Measurements from ENCODE around the gene C1orf232. TPM values are rescaled to one million over a fixed set of nuclear protein-coding genes. Genes with fewer than 3 reads are reported as not detected.

Gene C1orf232
- total RNA-seq, 1 donor from 2014 or later = not detected

DNA sequence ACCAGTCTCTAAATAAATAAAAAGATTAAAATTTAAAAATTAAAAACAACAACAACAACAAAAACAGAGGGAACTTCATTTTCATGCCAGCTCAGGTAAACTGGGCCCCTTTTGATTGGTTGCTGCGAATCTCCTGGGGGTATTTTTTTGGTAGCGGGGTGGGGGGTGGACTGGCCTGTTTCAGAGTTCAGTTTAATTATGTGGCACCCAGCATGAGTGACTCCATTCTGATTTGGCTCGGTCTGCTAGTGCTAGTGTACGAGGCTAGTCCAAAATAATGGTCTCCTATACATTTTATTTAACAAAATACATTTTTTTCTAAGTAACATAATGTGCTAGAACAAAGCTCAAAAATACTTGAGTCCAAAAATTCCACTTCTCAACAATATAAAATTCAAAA, 39.0 kb downstream of the C1orf232 start:
- H4K20me1 ChIP-seq (ENCODE audit: low read depth) = no peaks in the 10 kb centered on the region
- TF ChIP-seq, protein P1, sequence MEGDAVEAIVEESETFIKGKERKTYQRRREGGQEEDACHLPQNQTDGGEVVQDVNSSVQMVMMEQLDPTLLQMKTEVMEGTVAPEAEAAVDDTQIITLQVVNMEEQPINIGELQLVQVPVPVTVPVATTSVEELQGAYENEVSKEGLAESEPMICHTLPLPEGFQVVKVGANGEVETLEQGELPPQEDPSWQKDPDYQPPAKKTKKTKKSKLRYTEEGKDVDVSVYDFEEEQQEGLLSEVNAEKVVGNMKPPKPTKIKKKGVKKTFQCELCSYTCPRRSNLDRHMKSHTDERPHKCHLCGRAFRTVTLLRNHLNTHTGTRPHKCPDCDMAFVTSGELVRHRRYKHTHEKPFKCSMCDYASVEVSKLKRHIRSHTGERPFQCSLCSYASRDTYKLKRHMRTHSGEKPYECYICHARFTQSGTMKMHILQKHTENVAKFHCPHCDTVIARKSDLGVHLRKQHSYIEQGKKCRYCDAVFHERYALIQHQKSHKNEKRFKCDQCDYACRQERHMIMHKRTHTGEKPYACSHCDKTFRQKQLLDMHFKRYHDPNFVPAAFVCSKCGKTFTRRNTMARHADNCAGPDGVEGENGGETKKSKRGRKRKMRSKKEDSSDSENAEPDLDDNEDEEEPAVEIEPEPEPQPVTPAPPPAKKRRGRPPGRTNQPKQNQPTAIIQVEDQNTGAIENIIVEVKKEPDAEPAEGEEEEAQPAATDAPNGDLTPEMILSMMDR (IDR thresholded peaks at IDR 0.05) = no peak
- TF ChIP-seq EZH2 (IDR thresholded peaks at IDR 0.05) = no peak
- no peak for TF ChIP-seq EZH2phosphoT487 (IDR thresholded peaks at IDR 0.05)
- H3K27me3 ChIP-seq = no peaks in the 10 kb centered on the region
- no peak overlapping the region for H2AFZ ChIP-seq (replicated peaks)
- peaks cover 9% of the 10 kb centered on the region for H3K9me3 Mint-ChIP-seq
- H3K9me3 ChIP-seq (ENCODE audit: low read depth) = no peaks in the 10 kb centered on the region
- no peak for DNase-seq (ENCODE audit: low spot score)
- H3K4me3 Mint-ChIP-seq = no peak overlapping the region
- no peaks in the 10 kb centered on the region for H3K4me1 ChIP-seq
- peaks cover 3% of the 10 kb centered on the region for H3F3A ChIP-seq (ENCODE audit: low read depth)
- peaks cover 14% of the 10 kb centered on the region for H3K4me1 Mint-ChIP-seq
- H3K4me3 ChIP-seq = no peak overlapping the region
- H3K4me2 ChIP-seq = no peak overlapping the region
- H3K27ac Mint-ChIP-seq = no peak overlapping the region
- peaks cover 3% of the 10 kb centered on the region for H3K27me3 Mint-ChIP-seq (ENCODE audit: insufficient read depth, low read depth)
- no peaks in the 10 kb centered on the region for H3K36me3 ChIP-seq
- H3K9ac ChIP-seq = no peak overlapping the region
- no peaks in the 10 kb centered on the region for H3K36me3 Mint-ChIP-seq
- no peaks in the 10 kb centered on the region for H3K79me2 ChIP-seq (ENCODE audit: low read depth)
- no peak overlapping the region for H3K27ac ChIP-seq

- Mint-ChIP-seq H3K4me3 (no peak overlapping the region), H3K27ac (no peak overlapping the region)
Measured at GRCh38 chr1:26127235-26128163, 41.3 kb downstream of the C1orf232 start.

GRCh38 chr1:26126321-26127084, 42.3 kb downstream of the C1orf232 start:
- Histone ChIP-seq H3K27me3 (no peaks in the 10 kb centered on the region), H3F3A (ENCODE audit: low read depth) (peaks cover 3% of the 10 kb centered on the region), H3K9me3 (ENCODE audit: low read depth) (no peaks in the 10 kb centered on the region), H3K4me1 (no peaks in the 10 kb centered on the region), H3K4me2 (no peak overlapping the region), H3K9ac (no peak overlapping the region), H3K4me3 (no peak overlapping the region), H2AFZ (replicated peaks) (no peak overlapping the region), H3K79me2 (ENCODE audit: low read depth) (no peaks in the 10 kb centered on the region), H4K20me1 (ENCODE audit: low read depth) (peaks cover 8% of the 10 kb centered on the region), H3K36me3 (no peaks in the 10 kb centered on the region), H3K27ac (no peak overlapping the region)
- no peak overlapping the region for H3K4me3 Mint-ChIP-seq
- no peak for DNase-seq (ENCODE audit: low spot score)
- no peaks in the 10 kb centered on the region for H3K9me3 Mint-ChIP-seq
- H3K27ac Mint-ChIP-seq = no peak overlapping the region
- TF ChIP-seq EZH2phosphoT487 (IDR thresholded peaks at IDR 0.05) (no peak), EZH2 (IDR thresholded peaks at IDR 0.05) (no peak)
- H3K36me3 Mint-ChIP-seq = peaks cover 4% of the 10 kb centered on the region
- no peaks in the 10 kb centered on the region for H3K27me3 Mint-ChIP-seq (ENCODE audit: insufficient read depth, low read depth)
- peaks cover 14% of the 10 kb centered on the region for H3K4me1 Mint-ChIP-seq

More at GRCh38 chr1:26127235-26128163, 41.3 kb downstream of the C1orf232 start:
- no peak overlapping the region for H3K4me2 ChIP-seq
- TF ChIP-seq, protein P1 (IDR thresholded peaks at IDR 0.05) = no peak
- TF ChIP-seq EZH2phosphoT487 (IDR thresholded peaks at IDR 0.05) (no peak), EZH2 (IDR thresholded peaks at IDR 0.05) (no peak)
- H3K27me3 ChIP-seq = no peaks in the 10 kb centered on the region
- DNase-seq (ENCODE audit: low spot score) = no peak
- H3K4me3 ChIP-seq = no peak overlapping the region
- H3K27ac ChIP-seq = no peak overlapping the region
- Mint-ChIP-seq H3K36me3 (peaks cover 3% of the 10 kb centered on the region), H3K27me3 (ENCODE audit: insufficient read depth, low read depth) (no peaks in the 10 kb centered on the region), H3K9me3 (peaks cover 3% of the 10 kb centered on the region), H3K4me1 (peaks cover 14% of the 10 kb centered on the region)
- H3K9me3 ChIP-seq (ENCODE audit: low read depth) = no peaks in the 10 kb centered on the region
- H3K4me1 ChIP-seq = no peaks in the 10 kb centered on the region
- peaks cover 8% of the 10 kb centered on the region for H4K20me1 ChIP-seq (ENCODE audit: low read depth)
- peaks cover 3% of the 10 kb centered on the region for H3F3A ChIP-seq (ENCODE audit: low read depth)
- no peaks in the 10 kb centered on the region for H3K79me2 ChIP-seq (ENCODE audit: low read depth)
- no peak overlapping the region for H3K9ac ChIP-seq
- H3K36me3 ChIP-seq = no peaks in the 10 kb centered on the region
- H2AFZ ChIP-seq (replicated peaks) = no peak overlapping the region

All from neural progenitor cell (in vitro differentiated cells).